ENCODE measurements around the gene TMEM178B. TPM values are rescaled to one million over a fixed set of nuclear protein-coding genes. Genes with fewer than 3 reads are reported as not detected.

Gene TMEM178B
- total RNA-seq, 2 donors from 2014 or later = 0.92 to 0.95 TPM

GRCh38 chr7:141456711-141457110, 382.8 kb downstream of the TMEM178B start:
- no peak overlapping the region for H3K27ac ChIP-seq
- no peaks in the 10 kb centered on the region for H3K27me3 ChIP-seq (replicated peaks; ENCODE audit: insufficient read depth)
- no peak for TF ChIP-seq CTCF (IDR thresholded peaks at IDR 0.05)
- no peaks in the 10 kb centered on the region for H3K9me3 ChIP-seq
- H3K36me3 ChIP-seq = no peaks in the 10 kb centered on the region
- H3K4me3 ChIP-seq = no peak overlapping the region
- H3K4me1 ChIP-seq (ENCODE audit: control insufficient read depth in 1 of 2, low read depth in 2 of 2) = no peaks in the 10 kb centered on the region
- ATAC-seq (ENCODE audit: insufficient number of reproducible peaks, low FRiP score, low read depth) = no peak
- DNase-seq (ENCODE audit: low spot score) = no peak

- ATAC-seq (ENCODE audit: insufficient number of reproducible peaks, low FRiP score, low read depth) (no peak), DNase-seq (ENCODE audit: low spot score) (no peak)
Measured at GRCh38 chr7:141460781-141461715, 387.2 kb downstream of the TMEM178B start.

GRCh38 chr7:141461924-141462323, 388.1 kb downstream of the TMEM178B start:
- H3K4me1 ChIP-seq (ENCODE audit: control insufficient read depth in 1 of 2, low read depth in 2 of 2) = no peaks in the 10 kb centered on the region
- TF ChIP-seq CTCF (IDR thresholded peaks at IDR 0.05) = no peak
- ATAC-seq (ENCODE audit: insufficient number of reproducible peaks, low FRiP score, low read depth) (no peak), DNase-seq (ENCODE audit: low spot score) (no peak)
- no peak overlapping the region for H3K27ac ChIP-seq
- H3K27me3 ChIP-seq (replicated peaks; ENCODE audit: insufficient read depth) = no peaks in the 10 kb centered on the region
- H3K36me3 ChIP-seq = no peaks in the 10 kb centered on the region
- H3K4me3 ChIP-seq = no peak overlapping the region
- H3K9me3 ChIP-seq = no peaks in the 10 kb centered on the region

More at GRCh38 chr7:141460781-141461715, 387.2 kb downstream of the TMEM178B start:
- H3K9me3 ChIP-seq = no peaks in the 10 kb centered on the region
- H3K27me3 ChIP-seq (replicated peaks; ENCODE audit: insufficient read depth) = no peaks in the 10 kb centered on the region
- H3K36me3 ChIP-seq = no peaks in the 10 kb centered on the region
- no peak overlapping the region for H3K4me3 ChIP-seq
- H3K27ac ChIP-seq = no peak overlapping the region
- TF ChIP-seq CTCF (IDR thresholded peaks at IDR 0.05) = no peak
- no peaks in the 10 kb centered on the region for H3K4me1 ChIP-seq (ENCODE audit: control insufficient read depth in 1 of 2, low read depth in 2 of 2)

GRCh38 chr7:141462958-141463357, 389.1 kb downstream of the TMEM178B start:
- no peak overlapping the region for H3K4me3 ChIP-seq
- H3K36me3 ChIP-seq = no peaks in the 10 kb centered on the region
- H3K27me3 ChIP-seq (replicated peaks; ENCODE audit: insufficient read depth) = no peaks in the 10 kb centered on the region
- no peaks in the 10 kb centered on the region for H3K9me3 ChIP-seq
- ATAC-seq (ENCODE audit: insufficient number of reproducible peaks, low FRiP score, low read depth) (no peak), DNase-seq (ENCODE audit: low spot score) (no peak)
- no peak overlapping the region for H3K27ac ChIP-seq
- no peaks in the 10 kb centered on the region for H3K4me1 ChIP-seq (ENCODE audit: control insufficient read depth in 1 of 2, low read depth in 2 of 2)
- no peak for TF ChIP-seq CTCF (IDR thresholded peaks at IDR 0.05)

- H3K27ac ChIP-seq = no peak overlapping the region
- H3K27me3 ChIP-seq (replicated peaks; ENCODE audit: insufficient read depth) = no peaks in the 10 kb centered on the region
- no peaks in the 10 kb centered on the region for H3K9me3 ChIP-seq
- no peak for TF ChIP-seq CTCF (IDR thresholded peaks at IDR 0.05)
- no peak overlapping the region for H3K4me3 ChIP-seq
- DNase-seq (ENCODE audit: low spot score) (no peak), ATAC-seq (ENCODE audit: insufficient number of reproducible peaks, low FRiP score, low read depth) (no peak)
- H3K4me1 ChIP-seq (ENCODE audit: control insufficient read depth in 1 of 2, low read depth in 2 of 2) = no peaks in the 10 kb centered on the region
- no peaks in the 10 kb centered on the region for H3K36me3 ChIP-seq
Measured at GRCh38 chr7:141463986-141464385, 390.1 kb downstream of the TMEM178B start.
